ENCODE results near the gene MSX2.

DNA sequence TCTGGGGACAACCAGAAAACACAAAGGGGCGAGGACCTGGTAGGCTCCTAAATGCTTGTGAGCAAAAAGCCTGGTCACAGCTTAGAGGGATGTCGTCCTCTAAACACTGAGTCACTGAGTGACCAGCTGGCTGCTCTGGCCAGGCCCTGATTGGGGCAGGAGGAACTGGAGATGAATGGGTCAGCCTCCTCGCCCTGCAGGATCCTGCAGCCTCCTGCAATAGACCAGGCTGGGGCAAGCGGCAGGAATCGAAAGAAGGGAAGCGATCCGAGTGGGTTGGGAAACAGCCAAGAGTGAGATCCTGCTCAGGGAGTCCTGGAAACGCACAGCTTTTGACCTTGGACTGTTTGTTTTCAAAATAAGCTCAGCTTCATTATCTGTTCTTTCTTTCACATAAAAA, 34.1 kb upstream of the MSX2 start:
- TF ChIP-seq TOX (CRISPR knock-in tag; IDR thresholded peaks at IDR 0.05; ENCODE audit: borderline replicate concordance) (no peak), BACH2 (CRISPR knock-in tag; IDR thresholded peaks at IDR 0.05; ENCODE audit: borderline replicate concordance) (no peak), ARNTL (CRISPR knock-in tag; IDR thresholded peaks at IDR 0.05; ENCODE audit: borderline replicate concordance, low read depth) (no peak), TCF4 (CRISPR knock-in tag; IDR thresholded peaks at IDR 0.05; ENCODE audit: borderline replicate concordance) (no peak), SNAI2 (CRISPR knock-in tag; IDR thresholded peaks at IDR 0.05) (no peak), ZFP3 (CRISPR knock-in tag; IDR thresholded peaks at IDR 0.05) (no peak), PPARA (CRISPR knock-in tag; IDR thresholded peaks at IDR 0.05; ENCODE audit: borderline replicate concordance) (no peak)
- TF ChIP-seq, protein P1, sequence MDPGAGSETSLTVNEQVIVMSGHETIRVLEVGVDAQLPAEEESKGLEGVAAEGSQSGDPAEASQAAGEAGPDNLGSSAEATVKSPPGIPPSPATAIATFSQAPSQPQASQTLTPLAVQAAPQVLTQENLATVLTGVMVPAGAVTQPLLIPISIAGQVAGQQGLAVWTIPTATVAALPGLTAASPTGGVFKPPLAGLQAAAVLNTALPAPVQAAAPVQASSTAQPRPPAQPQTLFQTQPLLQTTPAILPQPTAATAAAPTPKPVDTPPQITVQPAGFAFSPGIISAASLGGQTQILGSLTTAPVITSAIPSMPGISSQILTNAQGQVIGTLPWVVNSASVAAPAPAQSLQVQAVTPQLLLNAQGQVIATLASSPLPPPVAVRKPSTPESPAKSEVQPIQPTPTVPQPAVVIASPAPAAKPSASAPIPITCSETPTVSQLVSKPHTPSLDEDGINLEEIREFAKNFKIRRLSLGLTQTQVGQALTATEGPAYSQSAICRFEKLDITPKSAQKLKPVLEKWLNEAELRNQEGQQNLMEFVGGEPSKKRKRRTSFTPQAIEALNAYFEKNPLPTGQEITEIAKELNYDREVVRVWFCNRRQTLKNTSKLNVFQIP (CRISPR knock-in tag; IDR thresholded peaks at IDR 0.05; ENCODE audit: borderline replicate concordance, low read depth), result no peak
- TF ChIP-seq, protein P2, sequence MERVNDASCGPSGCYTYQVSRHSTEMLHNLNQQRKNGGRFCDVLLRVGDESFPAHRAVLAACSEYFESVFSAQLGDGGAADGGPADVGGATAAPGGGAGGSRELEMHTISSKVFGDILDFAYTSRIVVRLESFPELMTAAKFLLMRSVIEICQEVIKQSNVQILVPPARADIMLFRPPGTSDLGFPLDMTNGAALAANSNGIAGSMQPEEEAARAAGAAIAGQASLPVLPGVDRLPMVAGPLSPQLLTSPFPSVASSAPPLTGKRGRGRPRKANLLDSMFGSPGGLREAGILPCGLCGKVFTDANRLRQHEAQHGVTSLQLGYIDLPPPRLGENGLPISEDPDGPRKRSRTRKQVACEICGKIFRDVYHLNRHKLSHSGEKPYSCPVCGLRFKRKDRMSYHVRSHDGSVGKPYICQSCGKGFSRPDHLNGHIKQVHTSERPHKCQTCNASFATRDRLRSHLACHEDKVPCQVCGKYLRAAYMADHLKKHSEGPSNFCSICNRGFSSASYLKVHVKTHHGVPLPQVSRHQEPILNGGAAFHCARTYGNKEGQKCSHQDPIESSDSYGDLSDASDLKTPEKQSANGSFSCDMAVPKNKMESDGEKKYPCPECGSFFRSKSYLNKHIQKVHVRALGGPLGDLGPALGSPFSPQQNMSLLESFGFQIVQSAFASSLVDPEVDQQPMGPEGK (CRISPR knock-in tag; IDR thresholded peaks at IDR 0.05; ENCODE audit: borderline replicate concordance), result no peak

Data from SK-N-SH treated with all-trans-retinoic acid at 6 μM for 48 hours (cell line).